ENCODE results near the gene IQCK.
"Not testable (repeated sequence)": the region's sequence is repeated elsewhere in the genome, so short reads cannot be mapped to it uniquely, and the experiment has no call there.

IQCK gene, protein sequence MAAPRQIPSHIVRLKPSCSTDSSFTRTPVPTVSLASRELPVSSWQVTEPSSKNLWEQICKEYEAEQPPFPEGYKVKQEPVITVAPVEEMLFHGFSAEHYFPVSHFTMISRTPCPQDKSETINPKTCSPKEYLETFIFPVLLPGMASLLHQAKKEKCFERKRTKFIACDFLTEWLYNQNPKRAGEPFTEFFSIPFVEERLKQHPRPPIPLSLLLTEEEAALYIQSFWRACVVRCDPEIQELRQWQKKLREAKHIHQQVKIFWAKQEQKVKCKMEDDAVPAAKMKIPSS

DNA sequence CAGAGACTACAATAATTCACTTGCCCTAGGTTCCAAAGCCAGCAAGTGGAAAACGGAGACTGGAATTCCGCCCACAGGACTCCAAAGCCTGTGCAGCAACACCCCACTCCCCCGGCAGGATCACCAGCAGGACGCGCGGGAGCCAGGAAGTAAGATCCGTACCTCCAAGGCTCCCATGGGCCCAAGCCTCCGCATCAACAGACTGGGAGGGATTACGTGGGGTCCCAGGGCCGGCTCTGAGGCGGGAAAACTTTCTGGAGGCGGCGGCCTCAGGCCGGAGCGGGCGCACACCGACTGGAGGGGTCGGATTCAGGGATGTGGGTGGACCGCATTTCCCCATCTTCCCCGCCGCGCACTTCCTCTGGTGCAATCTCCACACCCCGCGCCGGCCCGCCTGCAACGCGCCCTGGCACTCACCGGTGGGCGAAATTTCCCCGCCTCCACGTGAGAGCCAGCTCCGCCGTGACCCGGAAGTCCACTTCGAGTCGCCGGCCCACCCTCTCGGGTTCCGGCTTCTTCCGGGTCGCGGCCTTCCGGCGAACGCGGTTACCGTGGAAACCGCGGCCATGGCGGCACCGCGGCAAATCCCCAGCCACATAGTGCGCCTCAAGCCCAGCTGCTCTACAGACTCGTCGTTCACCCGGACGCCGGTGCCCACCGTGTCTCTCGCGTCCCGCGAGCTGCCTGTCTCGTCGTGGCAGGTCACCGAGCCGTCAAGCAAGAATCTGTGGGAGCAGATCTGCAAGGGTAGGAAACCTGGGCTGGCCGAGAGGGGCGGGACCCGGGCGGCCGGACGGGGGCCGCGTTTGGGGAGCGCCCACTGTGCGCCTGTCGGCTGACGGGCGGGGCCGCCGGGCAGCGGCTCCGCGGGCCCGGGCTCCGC is at the start of gene IQCK, which contains the start of gene KNOP1:
Gene IQCK, plus strand, starts transcription at position 531 of the 883 bp plus-strand sequence. Its CDS starts 36 bp downstream, at position 567.
Gene KNOP1, minus strand, starts transcription at position 487 of the 883 bp plus-strand sequence. CDS start 3,192 bp downstream, outside the sequence.
- peak; percentile 96 for DNase-seq (ENCODE audit: low spot score)

GRCh38 chr16:19672378-19672777 is 45.7 kb upstream of the IQCK start:
- DNase-seq (ENCODE audit: low spot score), result no peak

DNA sequence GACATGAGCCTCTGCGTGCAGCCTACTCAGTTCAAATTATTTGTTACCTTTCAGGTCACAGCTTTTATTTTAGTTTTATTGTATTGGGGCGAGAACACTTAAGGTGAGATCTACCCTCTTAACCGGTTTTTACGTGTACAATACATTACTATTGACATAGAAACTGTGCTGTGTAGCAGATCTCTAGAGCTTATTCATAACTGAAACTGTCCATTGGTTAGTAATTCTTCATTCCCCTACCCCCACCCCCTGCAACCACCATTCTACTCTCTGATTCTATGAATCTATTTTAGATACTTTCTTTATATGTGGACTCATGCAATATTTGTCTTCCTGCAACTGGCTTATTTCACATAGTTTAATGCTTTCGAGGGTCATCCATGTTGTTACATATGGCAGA is 43.6 kb upstream of the IQCK start:
- DNase-seq (ENCODE audit: low spot score), result no peak

- DNase-seq (ENCODE audit: low spot score), result no peak
Measured at GRCh38 chr16:19677402-19677801, 40.7 kb upstream of the IQCK start.

DNA sequence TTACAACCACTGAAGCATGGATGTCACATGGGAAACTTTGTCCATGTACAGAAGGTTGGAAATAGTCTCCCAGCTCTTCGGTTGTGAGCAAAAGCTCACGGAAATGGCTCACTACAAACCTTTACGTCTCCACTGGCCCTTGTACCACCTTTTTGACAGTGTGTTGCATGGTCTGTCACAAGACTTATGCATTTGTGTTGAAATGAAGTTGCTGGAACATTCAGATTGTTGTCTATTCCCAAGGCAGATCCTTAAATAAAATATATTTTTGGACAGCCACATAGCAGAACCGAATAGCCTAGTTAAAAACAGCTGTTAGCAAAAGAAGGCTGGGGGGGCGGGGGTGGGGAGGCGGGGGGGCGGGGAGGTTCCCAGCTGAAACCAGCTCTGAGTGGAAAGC is 39.3 kb upstream of the IQCK start:
- DNase-seq (ENCODE audit: low spot score), result no peak

GRCh38 chr16:19679281-19679680 is 38.8 kb upstream of the IQCK start:
- not testable (repeated sequence) for DNase-seq (ENCODE audit: low spot score)

- DNase-seq (ENCODE audit: low spot score), result no peak
Measured at GRCh38 chr16:19680881-19681340, 37.2 kb upstream of the IQCK start.

DNA sequence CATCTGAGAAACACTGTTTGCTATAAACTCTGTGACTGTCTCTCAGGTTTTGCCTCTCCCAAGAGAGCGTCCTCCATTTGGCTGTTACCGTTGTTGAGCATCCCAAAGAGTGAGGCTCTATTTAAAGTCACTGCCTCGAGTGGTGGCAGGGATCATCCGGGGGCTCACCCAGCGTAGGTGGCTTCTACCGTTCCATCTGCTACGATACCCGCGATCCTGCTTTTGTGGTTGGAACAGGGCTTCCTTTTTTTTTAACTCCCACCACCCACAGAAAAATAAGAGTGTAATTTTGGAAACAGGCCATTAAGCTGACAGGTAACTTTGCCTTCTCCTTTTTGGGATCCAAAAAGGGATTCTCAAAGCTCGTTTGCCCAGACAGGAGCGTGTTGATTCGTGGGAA is 36.4 kb upstream of the IQCK start:
- DNase-seq (ENCODE audit: low spot score), result no peak

DNA sequence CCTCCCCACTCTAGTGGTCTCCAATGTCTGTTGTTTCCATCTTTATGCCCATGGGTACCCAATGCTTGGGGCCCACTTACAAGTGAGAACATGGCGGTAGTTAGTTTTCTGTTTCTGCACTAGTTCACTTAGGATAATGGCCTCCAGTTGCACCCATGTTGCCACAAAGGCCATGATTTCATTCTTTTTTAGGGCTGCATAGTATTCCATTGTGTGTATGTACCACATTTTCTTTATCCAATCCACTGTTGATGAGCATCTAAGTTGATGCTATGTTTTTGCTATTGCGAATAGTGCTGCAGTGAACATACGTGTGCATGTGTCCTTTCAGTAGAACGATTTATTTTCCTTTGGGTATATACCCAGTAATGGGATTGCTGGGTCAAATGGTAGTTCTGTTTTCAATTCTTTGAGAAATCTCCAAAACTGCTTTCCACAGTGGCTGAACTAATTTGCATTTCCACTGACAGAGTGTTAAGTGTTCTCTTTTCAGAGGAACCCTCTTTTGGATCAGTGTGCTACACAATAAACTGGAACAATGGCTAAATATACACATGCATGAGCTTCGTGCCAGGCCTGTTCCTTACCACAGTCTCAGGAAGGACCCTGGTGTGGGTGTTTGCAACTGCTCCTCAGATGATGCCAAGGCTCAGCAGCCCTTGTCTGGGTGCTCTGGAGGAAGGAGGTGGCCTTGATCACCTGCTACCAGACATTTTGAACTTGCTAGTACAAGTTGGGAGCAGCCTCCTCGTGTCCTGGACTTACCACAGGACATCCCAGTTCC is 34.4 kb upstream of the IQCK start:
- no peak for DNase-seq (ENCODE audit: low spot score)

DNA sequence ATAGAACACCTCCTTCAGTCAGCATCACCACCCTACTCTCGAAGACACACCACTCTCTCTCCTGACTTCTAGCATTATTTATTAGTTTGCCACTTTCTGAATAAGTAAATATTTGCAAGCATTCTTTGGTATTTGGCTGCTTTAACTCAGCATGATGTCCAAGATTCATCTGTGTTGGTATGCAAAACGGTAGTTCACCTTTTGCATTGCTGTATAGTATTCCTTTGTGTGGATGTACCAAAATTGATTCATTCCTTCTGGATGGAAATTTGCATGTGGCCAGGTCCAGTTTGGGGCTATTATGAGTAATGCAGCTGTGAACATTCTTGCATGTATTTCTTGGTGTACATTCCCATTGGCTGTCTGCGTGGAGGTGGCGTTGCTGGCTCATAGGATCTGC is 32.9 kb upstream of the IQCK start:
- no peak for DNase-seq (ENCODE audit: low spot score)

GRCh38 chr16:19687279-19687678 is 30.8 kb upstream of the IQCK start:
- DNase-seq (ENCODE audit: low spot score), result no peak

DNA sequence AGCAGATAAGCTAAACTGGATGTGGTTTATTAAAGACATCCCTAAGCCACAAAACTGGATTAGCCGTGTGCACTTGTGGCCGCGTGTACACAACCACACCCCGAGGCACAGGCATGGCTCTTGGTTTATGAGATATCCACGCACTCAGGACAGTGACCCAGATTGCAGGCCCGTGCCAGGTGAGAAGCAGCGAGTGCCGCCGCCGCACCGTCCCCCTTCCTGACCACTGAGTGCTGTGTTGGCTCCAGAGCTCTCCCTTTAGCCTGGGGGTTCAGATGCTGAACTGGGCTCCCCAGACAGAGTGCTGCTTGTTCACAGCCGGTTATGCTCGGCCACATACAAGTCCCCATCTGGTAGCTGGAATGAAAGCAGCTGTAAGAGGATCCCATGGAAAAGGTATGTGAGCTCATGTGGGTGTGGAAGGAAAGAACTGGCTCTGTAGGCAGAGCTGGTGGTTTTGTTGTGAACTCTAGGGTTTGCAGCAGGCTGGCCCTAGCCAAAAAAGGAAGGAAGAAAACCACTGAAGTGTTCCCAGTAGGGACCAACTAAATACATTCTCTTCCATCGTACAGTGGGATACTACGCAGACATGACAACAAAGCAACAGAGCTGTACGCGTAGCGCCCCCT is 29.6 kb upstream of the IQCK start:
- DNase-seq (ENCODE audit: low spot score), result no peak

DNA sequence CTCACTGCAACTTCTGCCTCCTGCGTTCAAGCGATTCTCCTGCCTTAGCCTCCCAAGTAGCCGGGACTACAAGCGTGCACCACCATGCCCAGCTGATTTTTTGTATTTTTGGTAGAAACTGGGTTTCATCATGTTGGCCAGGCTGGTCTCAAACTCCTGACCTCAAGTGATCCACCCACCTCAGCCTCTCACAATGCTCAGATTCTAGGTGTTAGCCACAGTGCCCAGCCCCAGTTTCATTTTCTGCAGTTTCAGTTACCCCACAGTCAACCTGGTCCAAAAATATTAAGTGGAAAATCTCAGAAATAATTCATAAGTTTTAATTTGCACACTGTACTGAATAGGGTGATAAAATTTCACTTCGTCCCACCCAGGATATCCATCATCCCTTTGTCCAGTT is 28.7 kb upstream of the IQCK start:
- DNase-seq (ENCODE audit: low spot score), result no peak

- no peak for DNase-seq (ENCODE audit: low spot score)
Measured at GRCh38 chr16:19690196-19690595, 27.9 kb upstream of the IQCK start.

DNA sequence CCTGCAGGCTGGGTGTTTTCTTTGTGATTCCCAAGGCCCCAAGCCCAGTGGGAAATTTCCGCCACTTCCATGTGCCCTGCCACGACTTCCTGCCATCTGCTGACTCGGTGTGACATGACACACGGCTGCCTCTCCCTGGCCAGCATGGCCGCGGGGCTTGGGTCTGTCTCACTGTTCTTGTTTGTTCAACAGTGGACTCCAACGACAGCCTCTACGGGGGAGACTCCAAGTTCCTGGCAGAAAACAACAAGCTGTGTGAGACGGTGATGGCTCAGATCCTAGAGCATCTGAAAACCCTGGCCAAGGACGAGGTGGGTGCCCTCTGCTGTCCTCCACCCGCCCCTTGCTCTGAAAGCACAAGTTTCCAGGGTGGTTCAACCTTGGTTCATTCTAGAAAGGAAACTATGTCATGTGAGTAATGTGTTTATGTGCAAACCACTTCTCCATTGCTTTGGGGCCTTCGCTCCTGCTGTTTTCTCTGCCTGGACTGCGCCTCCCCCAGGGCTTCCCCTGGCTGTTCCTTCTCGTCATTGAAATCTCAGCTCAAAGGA is 26.8 kb upstream of the IQCK start:
- DNase-seq (ENCODE audit: low spot score), result no peak

GRCh38 chr16:19694989-19695388 is 23.1 kb upstream of the IQCK start:
- no peak for DNase-seq (ENCODE audit: low spot score)

DNA sequence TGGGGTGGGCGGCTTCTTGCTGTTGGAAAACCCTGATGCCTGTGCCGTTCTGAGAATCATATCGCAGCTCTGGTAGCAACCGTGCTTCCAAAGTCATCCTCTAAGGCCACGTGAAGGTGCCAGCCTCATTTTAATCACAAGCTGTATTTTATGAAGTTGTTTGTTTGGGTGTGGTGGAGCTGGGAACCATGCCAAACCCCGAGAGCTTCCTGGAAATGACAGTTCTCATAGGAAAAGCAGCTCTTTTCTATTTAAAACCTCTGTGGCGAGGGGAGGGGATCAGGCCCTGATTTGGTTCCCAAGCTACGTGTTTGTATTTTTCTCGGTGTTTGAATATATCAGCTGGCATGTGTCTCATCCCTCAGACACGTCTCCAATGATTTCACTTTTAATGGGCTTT is 21.7 kb upstream of the IQCK start:
- peak; percentile 91 for DNase-seq (ENCODE audit: low spot score)

DNA sequence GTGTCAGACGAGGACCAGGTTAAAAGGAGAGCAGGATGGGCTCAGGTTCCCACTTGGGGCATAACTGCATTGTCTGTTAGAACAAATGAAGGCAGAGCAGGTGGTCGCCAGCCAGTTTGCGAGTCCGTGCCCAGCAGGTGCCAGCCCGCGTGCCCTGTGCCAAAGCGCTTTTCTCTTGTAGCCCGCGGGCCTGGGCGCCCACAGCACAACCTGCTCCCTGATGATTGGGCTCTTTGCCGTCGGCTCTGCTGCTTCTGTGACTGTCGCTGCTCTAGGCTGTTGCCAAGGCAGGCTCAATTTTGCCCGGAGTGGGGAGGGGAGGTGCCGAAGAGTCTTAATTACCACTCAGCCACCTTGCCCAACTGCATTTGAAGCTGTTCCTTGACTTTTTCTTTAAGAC is 21.1 kb upstream of the IQCK start:
- no peak for DNase-seq (ENCODE audit: low spot score)

DNA sequence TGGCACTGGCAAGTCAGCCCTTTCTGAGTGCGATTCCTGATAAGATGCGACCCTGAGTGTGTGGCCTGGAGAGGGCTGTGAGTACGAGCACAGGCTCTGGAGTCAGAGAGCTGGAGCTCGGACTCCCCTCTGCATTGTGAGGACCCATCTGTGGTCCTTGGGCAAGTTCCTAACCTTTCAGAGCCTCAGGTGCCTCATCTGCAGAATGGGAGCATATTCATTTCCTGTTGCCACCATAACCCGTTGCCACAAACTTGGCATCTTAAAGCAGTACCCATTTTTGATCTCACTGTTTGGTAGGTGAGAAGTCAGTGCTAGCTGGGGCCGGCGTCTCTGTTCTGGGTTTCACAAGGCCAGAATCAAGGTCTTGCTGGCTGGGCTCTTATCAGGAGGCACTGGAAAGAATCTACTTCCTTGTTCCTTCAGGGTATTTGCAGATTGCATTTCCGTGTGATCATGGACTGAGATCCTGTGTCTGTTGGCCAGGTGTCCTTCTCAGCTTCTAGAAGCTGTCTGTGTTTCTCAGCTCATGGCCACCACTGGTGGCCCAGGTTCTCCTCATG is 20.2 kb upstream of the IQCK start:
- DNase-seq (ENCODE audit: low spot score), result no peak

DNA sequence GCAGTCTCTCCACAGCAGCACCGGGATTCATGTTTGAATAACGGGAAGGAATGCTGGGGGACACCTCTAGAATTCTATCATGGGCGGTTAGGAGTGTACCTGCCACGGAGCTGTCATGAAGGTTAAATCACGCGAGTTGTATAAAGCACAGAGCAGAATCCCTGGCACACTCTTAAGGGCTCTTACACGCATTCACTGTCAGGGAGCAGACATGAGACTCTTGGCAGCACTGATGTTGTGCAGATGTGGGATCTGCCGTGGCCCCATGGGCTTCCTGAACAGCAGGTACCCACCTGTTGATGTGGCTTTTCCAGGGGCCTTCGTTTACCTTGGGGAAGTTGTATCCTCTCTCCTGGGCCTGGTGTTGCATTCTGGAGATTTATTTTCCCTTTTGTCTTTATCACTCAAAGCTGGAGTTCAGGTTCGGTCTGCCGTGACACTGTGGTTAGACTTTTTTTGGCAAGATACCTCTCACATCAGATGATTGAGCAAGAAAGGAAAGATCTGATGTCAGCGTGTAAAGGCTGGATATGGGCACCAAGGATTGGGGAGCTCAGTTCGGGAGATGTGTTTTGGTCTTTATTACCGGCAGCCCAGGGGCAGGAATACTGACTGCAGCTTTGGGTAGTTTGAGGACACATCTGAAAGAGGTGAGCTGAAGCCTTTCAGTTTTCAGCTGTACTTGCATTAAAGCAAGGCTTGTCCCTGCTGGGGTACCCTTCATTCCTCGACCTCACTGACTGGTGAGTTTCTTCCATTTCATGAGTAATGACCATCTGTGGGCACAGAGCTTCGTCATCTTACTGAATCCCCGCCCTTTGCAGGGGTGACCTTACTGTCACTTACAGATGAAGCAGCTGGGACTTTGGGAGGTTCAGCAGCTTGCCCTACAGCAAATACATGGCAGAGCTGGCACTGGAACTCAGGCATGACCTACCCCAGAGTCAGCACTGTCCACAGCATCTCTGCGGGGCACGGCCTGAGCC is 19.3 kb upstream of the IQCK start:
- peak; percentile 80 for DNase-seq (ENCODE audit: low spot score)
